RWPE2 (cell line): ENCODE data around the gene CYFIP1.

Experiments
- ATAC-seq: fragments of 200-7000 bp; cut with Tn5 transposase; 3 replicates; pipeline ENCODE4 v1.9.1; 2021; ENCODE audit warnings: low read depth
- DNase-seq: peaks from one replicate; pipeline ENCODE4 v3.0.0-alpha.2; 2020; ENCODE audit warnings: low spot score
- H3K27ac ChIP-seq: fragments of 450-650 bp; 2 replicates; pipeline ENCODE4 v1.5.1; 2017; ENCODE audit warnings: mild to moderate bottlenecking; ENCODE audit not compliant: poor library complexity, severe bottlenecking
- H3K27me3 ChIP-seq: fragments of 250-450 bp; sonication (Bioruptor Pico); 2 replicates; pipeline ENCODE4 v1.5.1; 2021; ENCODE audit warnings: mild to moderate bottlenecking, moderate library complexity; ENCODE audit not compliant: insufficient read depth, poor library complexity, severe bottlenecking
- H3K36me3 ChIP-seq: fragments of 250-450 bp; sonication (Bioruptor Pico); 2 replicates; pipeline ENCODE4 v1.5.1; 2020; ENCODE audit warnings: low read depth, mild to moderate bottlenecking, moderate library complexity
- H3K4me1 ChIP-seq: fragments of 250-450 bp; sonication (Bioruptor Pico); 2 replicates; pipeline ENCODE4 v1.5.1; 2021; ENCODE audit warnings: mild to moderate bottlenecking, moderate library complexity; ENCODE audit not compliant: insufficient read depth, poor library complexity, severe bottlenecking
- H3K4me3 ChIP-seq: fragments of 250-450 bp; sonication (Bioruptor Pico); 2 replicates; pipeline ENCODE4 v1.5.1; 2021; ENCODE audit warnings: mild to moderate bottlenecking, moderate library complexity; ENCODE audit not compliant: severe bottlenecking
- H3K9me3 ChIP-seq: fragments of 250-450 bp; sonication (Bioruptor Pico); 2 replicates; pipeline ENCODE4 v1.5.1; 2021; ENCODE audit warnings: mild to moderate bottlenecking, moderate library complexity; ENCODE audit not compliant: severe bottlenecking
- TF ChIP-seq, protein P1 (sequence below): fragments of 450-650 bp; IDR thresholded peaks from one replicate; pipeline ENCODE4 v1.5.1; 2017; ENCODE audit warnings: mild to moderate bottlenecking, moderate library complexity; ENCODE audit not compliant: poor library complexity, severe bottlenecking

The CYFIP1 gene

DNA sequence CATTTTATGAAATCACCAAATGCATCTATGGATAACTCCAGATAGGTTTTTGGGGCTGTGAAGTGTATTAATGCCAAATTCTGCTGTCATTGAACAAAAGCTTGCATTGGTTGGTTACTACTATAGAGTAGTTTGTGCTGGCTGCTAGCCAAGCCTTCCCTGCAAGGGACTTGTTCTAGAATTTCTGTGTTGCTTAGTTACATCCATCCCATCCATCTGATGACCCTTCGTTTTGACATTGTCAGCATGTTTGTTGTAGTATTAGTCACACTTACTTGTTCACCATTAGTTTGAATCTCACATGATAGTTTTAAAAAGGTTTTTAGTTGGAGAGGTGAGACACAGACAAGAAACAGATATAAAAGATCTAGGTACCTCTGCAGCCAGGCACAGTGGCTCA is 148.7 kb downstream of the CYFIP1 start:
- Histone ChIP-seq H3K27me3 (no peaks in the 10 kb centered on the region), H3K4me1 (no peaks in the 10 kb centered on the region), H3K36me3 (peaks cover 23% of the 10 kb centered on the region), H3K27ac (no peak overlapping the region), H3K9me3 (no peaks in the 10 kb centered on the region), H3K4me3 (no peak overlapping the region)
- DNase-seq: no peak
- TF ChIP-seq, protein P1, sequence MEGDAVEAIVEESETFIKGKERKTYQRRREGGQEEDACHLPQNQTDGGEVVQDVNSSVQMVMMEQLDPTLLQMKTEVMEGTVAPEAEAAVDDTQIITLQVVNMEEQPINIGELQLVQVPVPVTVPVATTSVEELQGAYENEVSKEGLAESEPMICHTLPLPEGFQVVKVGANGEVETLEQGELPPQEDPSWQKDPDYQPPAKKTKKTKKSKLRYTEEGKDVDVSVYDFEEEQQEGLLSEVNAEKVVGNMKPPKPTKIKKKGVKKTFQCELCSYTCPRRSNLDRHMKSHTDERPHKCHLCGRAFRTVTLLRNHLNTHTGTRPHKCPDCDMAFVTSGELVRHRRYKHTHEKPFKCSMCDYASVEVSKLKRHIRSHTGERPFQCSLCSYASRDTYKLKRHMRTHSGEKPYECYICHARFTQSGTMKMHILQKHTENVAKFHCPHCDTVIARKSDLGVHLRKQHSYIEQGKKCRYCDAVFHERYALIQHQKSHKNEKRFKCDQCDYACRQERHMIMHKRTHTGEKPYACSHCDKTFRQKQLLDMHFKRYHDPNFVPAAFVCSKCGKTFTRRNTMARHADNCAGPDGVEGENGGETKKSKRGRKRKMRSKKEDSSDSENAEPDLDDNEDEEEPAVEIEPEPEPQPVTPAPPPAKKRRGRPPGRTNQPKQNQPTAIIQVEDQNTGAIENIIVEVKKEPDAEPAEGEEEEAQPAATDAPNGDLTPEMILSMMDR: no peak
- ATAC-seq: peak; percentile 46; the same call in 2 of the 3 replicates

DNA sequence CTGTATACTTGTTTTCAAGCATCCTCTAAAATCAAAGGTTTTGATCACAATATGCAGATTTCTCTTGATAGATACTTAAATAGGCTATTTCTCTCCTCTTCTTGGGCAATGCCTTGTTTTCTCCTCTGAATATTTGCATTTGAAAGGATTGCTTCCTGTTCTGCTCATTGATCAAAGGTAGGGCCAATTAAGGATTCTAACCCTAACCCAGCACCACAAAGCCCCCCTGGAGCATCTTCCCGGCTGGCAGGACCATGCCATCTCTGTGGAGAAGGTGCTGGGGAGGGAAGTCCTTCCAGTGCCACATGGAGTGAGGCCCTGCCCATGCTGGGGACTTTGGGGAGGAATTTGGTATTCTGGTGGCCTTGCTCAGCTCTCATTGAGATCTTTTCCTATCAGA is 153.0 kb downstream of the CYFIP1 start:
- no peak for ATAC-seq
- H3K27me3 ChIP-seq: no peaks in the 10 kb centered on the region
- H3K36me3 ChIP-seq: peaks cover 51% of the 10 kb centered on the region
- no peaks in the 10 kb centered on the region for H3K9me3 ChIP-seq
- H3K4me3 ChIP-seq: no peak overlapping the region
- TF ChIP-seq, protein P1: no peak
- H3K27ac ChIP-seq: no peak overlapping the region
- no peaks in the 10 kb centered on the region for H3K4me1 ChIP-seq
- no peak for DNase-seq

DNA sequence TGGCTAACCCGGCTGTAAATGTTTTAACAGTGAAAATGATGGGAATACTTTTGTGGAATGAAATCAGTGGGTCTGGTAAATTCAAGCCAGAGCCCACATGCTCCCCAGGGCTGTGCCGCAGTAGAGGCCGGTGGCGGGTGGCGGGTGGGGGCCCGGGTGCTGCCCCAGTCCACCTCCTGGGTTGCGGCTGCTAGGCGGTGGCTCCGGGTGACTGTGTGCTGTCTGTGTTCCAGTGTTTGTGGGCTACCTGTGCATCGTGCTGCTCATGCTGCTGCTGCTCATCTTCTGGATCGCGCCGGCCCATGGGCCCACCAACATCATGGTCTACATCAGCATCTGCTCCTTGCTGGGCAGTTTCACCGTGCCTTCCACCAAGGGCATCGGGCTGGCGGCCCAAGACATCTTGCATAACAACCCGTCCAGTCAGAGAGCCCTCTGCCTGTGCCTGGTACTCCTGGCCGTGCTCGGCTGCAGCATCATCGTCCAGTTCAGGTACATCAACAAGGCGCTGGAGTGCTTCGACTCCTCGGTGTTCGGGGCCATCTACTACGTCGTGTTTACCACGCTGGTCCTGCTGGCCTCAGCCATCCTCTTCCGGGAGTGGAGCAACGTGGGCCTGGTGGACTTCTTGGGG is 156.6 kb downstream of the CYFIP1 start:
- Histone ChIP-seq H3K4me1 (no peaks in the 10 kb centered on the region), H3K27me3 (no peaks in the 10 kb centered on the region), H3K36me3 (peaks cover 54% of the 10 kb centered on the region), H3K4me3 (no peak overlapping the region), H3K9me3 (no peaks in the 10 kb centered on the region), H3K27ac (no peak overlapping the region)
- ATAC-seq (no peak), DNase-seq (no peak)
- TF ChIP-seq, protein P1: no peak

DNA sequence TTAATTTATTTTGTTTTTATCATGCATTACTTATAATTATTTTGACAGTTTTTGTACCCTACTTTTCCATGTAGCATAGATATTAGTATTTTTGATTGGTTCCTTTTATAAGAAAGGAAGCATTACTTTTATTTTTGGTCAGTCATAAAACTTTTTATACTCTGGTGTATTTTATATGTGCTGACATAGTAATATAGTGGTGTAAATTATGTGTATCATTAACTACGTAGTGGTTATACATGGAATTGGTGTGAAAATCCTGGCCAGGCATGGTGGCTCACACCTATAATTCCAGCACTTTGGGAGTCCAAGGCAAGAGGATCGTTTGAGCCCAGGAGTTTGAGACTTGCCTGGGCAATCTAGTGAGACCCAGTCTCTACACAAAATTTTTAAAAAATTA is 160.5 kb downstream of the CYFIP1 start:
- no peak overlapping the region for H3K4me3 ChIP-seq
- H3K4me1 ChIP-seq: no peaks in the 10 kb centered on the region
- no peaks in the 10 kb centered on the region for H3K9me3 ChIP-seq
- H3K27ac ChIP-seq: no peak overlapping the region
- TF ChIP-seq, protein P1: no peak
- DNase-seq (no peak), ATAC-seq (no peak)
- H3K27me3 ChIP-seq: no peaks in the 10 kb centered on the region
- H3K36me3 ChIP-seq: peaks cover 24% of the 10 kb centered on the region
